ENCODE results near the gene ATXN10. TPM values are rescaled to one million over a fixed set of nuclear protein-coding genes. Genes with fewer than 3 reads are reported as not detected.

ATXN10 gene
- total and polyA plus RNA-seq, 2 donors (not counting 1 experiment from before 2014, with no cell fraction given): 52.3 to 95.5 TPM

DNA sequence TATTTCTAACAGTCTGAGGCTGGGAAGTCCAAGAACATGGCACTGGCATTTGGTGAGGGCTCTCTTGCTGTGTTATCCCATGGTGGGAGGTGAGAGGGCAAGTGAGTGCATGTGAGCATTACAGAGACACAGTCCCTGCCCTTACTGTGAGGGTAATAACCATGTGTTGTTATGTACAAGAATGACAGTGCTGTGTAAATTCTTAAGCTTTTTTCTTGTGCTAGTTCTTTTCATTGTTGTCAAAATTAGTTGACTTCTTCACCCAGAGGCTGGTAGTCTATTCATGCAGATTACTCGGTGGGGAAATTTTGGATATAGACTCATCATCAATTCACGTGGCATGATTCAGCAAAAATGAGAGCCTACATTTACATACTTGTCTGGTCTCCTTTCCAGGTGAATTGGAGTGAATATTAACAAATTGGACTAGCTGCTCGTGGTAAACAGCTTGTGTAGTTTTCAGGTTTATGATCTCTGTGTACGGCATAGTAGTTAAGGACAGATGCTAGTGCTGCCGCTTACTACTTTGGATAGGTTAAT lies 49.3 kb downstream of the ATXN10 start:
- peaks cover under 1% of the 10 kb centered on the region for H4K20me1 ChIP-seq (ENCODE audit: control insufficient read depth, insufficient read depth, low read length, poor library complexity, severe bottlenecking)
- POLR2A ChIA-PET: no interaction called here
- H3K9ac ChIP-seq (ENCODE audit: low read length): no peak overlapping the region
- no peak overlapping the region for H2AFZ ChIP-seq (ENCODE audit: insufficient read depth, low read depth, low read length, poor library complexity, severe bottlenecking)
- DNase-seq (no peak), ATAC-seq (ENCODE audit: low read depth) (no peak)
- H3K4me2 ChIP-seq (replicated peaks; ENCODE audit: low read depth, low read length, poor library complexity, severe bottlenecking): no peak overlapping the region
- intact Hi-C loops (cut with micrococcal nuclease): no loop called here
- peaks cover 20% of the 10 kb centered on the region for H3K79me2 ChIP-seq (ENCODE audit: control insufficient read depth, insufficient read depth, low read length)
- H3K27me3 ChIP-seq (replicated peaks in 1 of 4; ENCODE audit: control extremely low read depth in 1 of 4, control insufficient read depth in 3 of 4, insufficient read depth in 4 of 4, low read length in 3 of 4): no peaks in the 10 kb centered on the region
- H3K27ac ChIP-seq (ENCODE audit: low read length in 2 of 2): no peak overlapping the region
- Mint-ChIP-seq H3K27ac (no peak overlapping the region), H3K9me3 (ENCODE audit: insufficient read depth) (no peaks in the 10 kb centered on the region), H3K4me3 (no peak overlapping the region), H3K4me1 (peaks cover 22% of the 10 kb centered on the region), H3K27me3 (no peaks in the 10 kb centered on the region)
- H3K36me3 ChIP-seq (replicated peaks in 1 of 2; ENCODE audit: control extremely low read depth in 1 of 2, control insufficient read depth in 1 of 2, extremely low read depth in 1 of 2, insufficient read depth in 2 of 2, low read length in 1 of 2): peaks cover 0 to 24% of the 10 kb centered on the region in 2 experiments
- H3K4me1 ChIP-seq (ENCODE audit: control insufficient read depth in 2 of 2, insufficient read depth in 2 of 2, low read length in 2 of 2): no peaks in the 10 kb centered on the region
- CTCF ChIA-PET: no interaction called here
- TF ChIP-seq EZH2 (IDR thresholded peaks at IDR 0.05; ENCODE audit: borderline replicate concordance, insufficient read depth, low read depth, low read length, poor library complexity, severe bottlenecking) (no peak), CTCF (IDR thresholded peaks at IDR 0.05) (no peak)
- H3K4me3 ChIP-seq (ENCODE audit: control extremely low read depth in 1 of 5, extremely low read depth in 1 of 5, insufficient read depth in 1 of 5, low read depth in 2 of 5, low read length in 4 of 5): no peak overlapping the region
- H3K9me3 ChIP-seq (ENCODE audit: control extremely low read depth in 1 of 3, control insufficient read depth in 2 of 3, insufficient read depth in 1 of 3, low read length in 2 of 3): no peaks in the 10 kb centered on the region
- 100% methylated on average over 2 of the region's 5 CpGs for WGBS (ENCODE audit: insufficient coverage)

GRCh38 chr22:45722006-45722405 lies 50.4 kb downstream of the ATXN10 start:
- H3K4me1 Mint-ChIP-seq: peaks cover 28% of the 10 kb centered on the region
- no CpG with 5 or more reads among the region's 2 CpGs for WGBS (ENCODE audit: insufficient coverage)

More at GRCh38 chr22:45722006-45722405, 50.4 kb downstream of the ATXN10 start:
- no peak overlapping the region for H3K4me3 ChIP-seq (ENCODE audit: control extremely low read depth in 1 of 5, extremely low read depth in 1 of 5, insufficient read depth in 1 of 5, low read depth in 2 of 5, low read length in 4 of 5)
- no peak for TF ChIP-seq CTCF (IDR thresholded peaks at IDR 0.05)
- no peak for TF ChIP-seq EZH2 (IDR thresholded peaks at IDR 0.05; ENCODE audit: borderline replicate concordance, insufficient read depth, low read depth, low read length, poor library complexity, severe bottlenecking)
- ChIA-PET POLR2A (no interaction called here), CTCF (no interaction called here)
- H3K9me3 ChIP-seq (ENCODE audit: control extremely low read depth in 1 of 3, control insufficient read depth in 2 of 3, insufficient read depth in 1 of 3, low read length in 2 of 3): no peaks in the 10 kb centered on the region
- no peak overlapping the region for H3K9ac ChIP-seq (ENCODE audit: low read length)
- no peak overlapping the region for H3K27ac ChIP-seq (ENCODE audit: low read length in 2 of 2)
- peak overlapping the region; percentile 46 for H3K27ac Mint-ChIP-seq
- intact Hi-C loops (cut with micrococcal nuclease): no loop called here
- no peaks in the 10 kb centered on the region for H3K27me3 Mint-ChIP-seq
- H3K27me3 ChIP-seq (replicated peaks in 1 of 4; ENCODE audit: control extremely low read depth in 1 of 4, control insufficient read depth in 3 of 4, insufficient read depth in 4 of 4, low read length in 3 of 4): no peaks in the 10 kb centered on the region
- no peak overlapping the region for H3K4me2 ChIP-seq (replicated peaks; ENCODE audit: low read depth, low read length, poor library complexity, severe bottlenecking)
- no peaks in the 10 kb centered on the region for H3K9me3 Mint-ChIP-seq (ENCODE audit: insufficient read depth)
- no peak for DNase-seq
- no peak overlapping the region for H2AFZ ChIP-seq (ENCODE audit: insufficient read depth, low read depth, low read length, poor library complexity, severe bottlenecking)
- no peak overlapping the region for H3K4me3 Mint-ChIP-seq
- peaks cover 27% of the 10 kb centered on the region for H3K79me2 ChIP-seq (ENCODE audit: control insufficient read depth, insufficient read depth, low read length)
- no peak for ATAC-seq (ENCODE audit: low read depth)
- H4K20me1 ChIP-seq (ENCODE audit: control insufficient read depth, insufficient read depth, low read length, poor library complexity, severe bottlenecking): peaks cover 10% of the 10 kb centered on the region
- peaks cover 0 to 21% of the 10 kb centered on the region in 2 experiments for H3K36me3 ChIP-seq (replicated peaks in 1 of 2; ENCODE audit: control extremely low read depth in 1 of 2, control insufficient read depth in 1 of 2, extremely low read depth in 1 of 2, insufficient read depth in 2 of 2, low read length in 1 of 2)
- H3K4me1 ChIP-seq (ENCODE audit: control insufficient read depth in 2 of 2, insufficient read depth in 2 of 2, low read length in 2 of 2): no peaks in the 10 kb centered on the region
